ENCODE measurements around the gene GORASP2.

GRCh38 chr2:170930131-170930990 lies 1.3 kb downstream of the GORASP2 start:
- no peak for TF ChIP-seq CTCF (IDR thresholded peaks at IDR 0.05)
- no peak for TF ChIP-seq POLR2A (IDR thresholded peaks at IDR 0.05)
